DOHH2 (cell line): ENCODE data around the gene KRT24.

Source experiments
- H3F3A ChIP-seq: fragments of 200-600 bp; sonication (generic), shearing (Covaris generic); 2 replicates; pipeline ENCODE4 v1.6.0; 2016; ENCODE audit warnings: antibody characterized with exemption, mild to moderate bottlenecking; ENCODE audit not compliant: control insufficient read depth, insufficient read depth
- H3K27ac ChIP-seq: fragments of 200-600 bp; sonication (generic); 2 replicates; pipeline ENCODE4 v1.5.1; 2014; ENCODE audit warnings: low read depth, mild to moderate bottlenecking, low read length, moderate library complexity
- H3K27me3 ChIP-seq: fragments of 200-600 bp; sonication (generic); 2 replicates; pipeline ENCODE4 v1.6.1; 2014; ENCODE audit warnings: mild to moderate bottlenecking, low read length, mixed read lengths; ENCODE audit not compliant: control insufficient read depth
- H3K36me3 ChIP-seq: fragments of 200-600 bp; sonication (generic); 2 replicates; pipeline ENCODE4 v1.6.1; 2014; ENCODE audit warnings: mild to moderate bottlenecking, low read length, moderate library complexity, mixed read lengths; ENCODE audit not compliant: control insufficient read depth
- H3K4me1 ChIP-seq: fragments of 200-600 bp; sonication (generic); 2 replicates; pipeline ENCODE4 v1.6.1; 2014; ENCODE audit warnings: mild to moderate bottlenecking, low read length, mixed read lengths; ENCODE audit not compliant: control insufficient read depth
- H3K4me2 ChIP-seq: fragments of 200-600 bp; sonication (generic); 2 replicates; pipeline ENCODE4 v1.6.0; 2014; ENCODE audit warnings: mild to moderate bottlenecking, low read length, moderate library complexity
- H3K4me3 ChIP-seq: fragments of 200-600 bp; sonication (generic); 2 replicates; pipeline ENCODE4 v1.5.1; 2014; ENCODE audit warnings: mild to moderate bottlenecking, low read length, mixed read lengths
- H3K79me2 ChIP-seq: fragments of 200-600 bp; sonication (generic); 2 replicates; pipeline ENCODE4 v1.6.1; 2014; ENCODE audit warnings: mild to moderate bottlenecking, low read length, mixed read lengths; ENCODE audit not compliant: control insufficient read depth
- H3K9me2 ChIP-seq: fragments of 200-600 bp; sonication (generic); replicated peaks from 2 replicates; pipeline ENCODE4 v1.6.1; 2014; ENCODE audit warnings: mild to moderate bottlenecking, low read length, mixed read lengths; ENCODE audit not compliant: control insufficient read depth
- H3K9me3 ChIP-seq: fragments of 200-600 bp; sonication (generic); 2 replicates; pipeline ENCODE4 v1.6.1; 2014; ENCODE audit warnings: antibody characterized with exemption, low read length, mixed read lengths; ENCODE audit not compliant: control insufficient read depth, insufficient read depth
- H4K20me1 ChIP-seq: fragments of 200-600 bp; sonication (generic); 2 replicates; pipeline ENCODE4 v1.6.0; 2014; ENCODE audit warnings: low read depth, mild to moderate bottlenecking, antibody characterized with exemption, low read length, moderate library complexity; ENCODE audit not compliant: control insufficient read depth, insufficient read depth
- EZH2phosphoT487 ChIP-seq: fragments of 200-600 bp; sonication (generic); IDR thresholded peaks from 2 replicates; pipeline ENCODE4 v1.6.1; 2017; ENCODE audit warnings: borderline replicate concordance, mild to moderate bottlenecking, antibody characterized with exemption, low read length, moderate library complexity, mixed read lengths
- TF ChIP-seq, protein P1 (sequence below): fragments of 200-600 bp; sonication (generic); IDR thresholded peaks from one replicate; pipeline ENCODE4 v1.5.1; 2014; ENCODE audit warnings: antibody characterized with exemption, mild to moderate bottlenecking, low read depth, low read length; ENCODE audit not compliant: poor library complexity, severe bottlenecking

The KRT24 gene

DNA sequence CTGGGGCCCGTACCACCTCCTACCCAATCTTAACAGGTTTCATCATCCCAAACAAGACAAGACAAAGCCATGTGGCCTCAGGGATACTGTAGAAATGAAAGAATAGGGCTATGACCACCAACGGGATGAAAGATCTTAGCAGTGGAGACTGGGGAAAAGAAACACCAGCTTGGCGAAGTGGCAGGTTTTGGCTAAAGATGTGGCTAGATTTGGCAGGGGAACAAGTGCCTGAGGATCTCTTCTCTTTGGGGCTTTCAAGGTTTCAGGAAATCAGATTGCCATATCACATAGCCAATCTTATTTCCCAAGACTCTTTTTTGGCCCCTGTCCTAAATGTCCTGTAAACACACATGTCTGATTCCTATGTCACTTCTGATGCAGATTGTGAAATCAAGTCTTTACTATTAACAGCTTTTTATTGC, 6.9 kb downstream of the KRT24 start:
- H3K4me2 ChIP-seq = no peak overlapping the region
- no peaks in the 10 kb centered on the region for H3K9me2 ChIP-seq
- H3K4me1 ChIP-seq = no peaks in the 10 kb centered on the region
- H4K20me1 ChIP-seq = no peaks in the 10 kb centered on the region
- no peaks in the 10 kb centered on the region for H3F3A ChIP-seq
- no peak overlapping the region for H3K4me3 ChIP-seq
- H3K79me2 ChIP-seq = no peaks in the 10 kb centered on the region
- no peak overlapping the region for H3K27ac ChIP-seq
- H3K36me3 ChIP-seq = no peaks in the 10 kb centered on the region
- H3K9me3 ChIP-seq = no peaks in the 10 kb centered on the region
- H3K27me3 ChIP-seq = peaks cover 19% of the 10 kb centered on the region
- TF ChIP-seq EZH2phosphoT487 = no peak

DNA sequence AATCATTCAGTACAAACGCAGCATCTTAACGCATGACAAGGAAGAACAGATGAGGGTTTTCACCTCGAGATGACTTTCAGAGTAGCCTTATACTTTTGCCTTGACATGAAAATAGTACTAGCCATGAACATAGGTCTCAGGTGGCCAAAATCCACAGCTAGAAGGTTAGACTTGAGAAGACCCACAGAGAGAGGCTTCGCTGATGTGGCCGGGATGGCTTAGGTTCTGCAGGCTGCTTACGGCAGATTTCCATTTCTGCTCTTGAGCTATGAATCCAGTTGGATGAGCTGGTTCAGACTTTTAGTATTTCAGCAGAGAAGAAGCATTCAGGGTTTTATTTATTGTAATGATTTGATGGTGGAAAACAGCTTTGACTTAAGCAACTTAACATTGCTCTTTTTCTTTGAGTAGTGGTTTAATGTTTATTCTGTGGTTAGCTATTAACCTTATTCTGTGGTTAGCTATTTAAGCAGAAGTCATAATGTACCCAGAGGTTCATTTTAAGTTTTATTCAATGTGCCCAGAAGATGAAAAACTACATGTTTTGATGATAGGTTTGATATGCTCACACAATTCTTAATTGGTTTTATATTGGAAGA, 7.6 kb downstream of the KRT24 start:
- Histone ChIP-seq H3F3A (no peaks in the 10 kb centered on the region), H3K36me3 (no peaks in the 10 kb centered on the region), H3K4me2 (no peak overlapping the region), H3K4me3 (no peak overlapping the region), H3K9me2 (no peaks in the 10 kb centered on the region), H3K79me2 (no peaks in the 10 kb centered on the region), H3K27ac (no peak overlapping the region), H3K27me3 (peaks cover 21% of the 10 kb centered on the region), H3K4me1 (no peaks in the 10 kb centered on the region), H4K20me1 (no peaks in the 10 kb centered on the region), H3K9me3 (no peaks in the 10 kb centered on the region)
- TF ChIP-seq EZH2phosphoT487 = no peak
- TF ChIP-seq, protein P1, sequence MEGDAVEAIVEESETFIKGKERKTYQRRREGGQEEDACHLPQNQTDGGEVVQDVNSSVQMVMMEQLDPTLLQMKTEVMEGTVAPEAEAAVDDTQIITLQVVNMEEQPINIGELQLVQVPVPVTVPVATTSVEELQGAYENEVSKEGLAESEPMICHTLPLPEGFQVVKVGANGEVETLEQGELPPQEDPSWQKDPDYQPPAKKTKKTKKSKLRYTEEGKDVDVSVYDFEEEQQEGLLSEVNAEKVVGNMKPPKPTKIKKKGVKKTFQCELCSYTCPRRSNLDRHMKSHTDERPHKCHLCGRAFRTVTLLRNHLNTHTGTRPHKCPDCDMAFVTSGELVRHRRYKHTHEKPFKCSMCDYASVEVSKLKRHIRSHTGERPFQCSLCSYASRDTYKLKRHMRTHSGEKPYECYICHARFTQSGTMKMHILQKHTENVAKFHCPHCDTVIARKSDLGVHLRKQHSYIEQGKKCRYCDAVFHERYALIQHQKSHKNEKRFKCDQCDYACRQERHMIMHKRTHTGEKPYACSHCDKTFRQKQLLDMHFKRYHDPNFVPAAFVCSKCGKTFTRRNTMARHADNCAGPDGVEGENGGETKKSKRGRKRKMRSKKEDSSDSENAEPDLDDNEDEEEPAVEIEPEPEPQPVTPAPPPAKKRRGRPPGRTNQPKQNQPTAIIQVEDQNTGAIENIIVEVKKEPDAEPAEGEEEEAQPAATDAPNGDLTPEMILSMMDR = no peak

DNA sequence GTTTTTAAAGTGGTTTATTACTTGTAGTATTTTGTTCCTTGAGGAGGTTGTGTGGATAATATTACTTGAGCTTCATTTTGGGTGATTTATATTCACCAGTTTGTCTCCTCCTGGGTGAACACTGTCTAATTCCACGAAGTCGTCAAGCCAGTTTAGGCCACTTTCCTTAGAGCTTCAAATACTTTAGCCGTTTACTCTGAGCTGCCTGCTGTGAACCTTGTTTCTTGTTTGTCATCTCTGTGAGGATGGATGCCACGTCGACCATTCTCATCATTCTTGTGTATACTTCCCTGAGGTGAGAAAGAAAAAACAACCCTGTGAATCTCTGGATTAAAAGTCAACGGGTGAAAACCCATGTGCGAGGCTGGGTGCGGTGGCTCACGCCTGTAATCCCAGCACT, 9.0 kb downstream of the KRT24 start:
- Histone ChIP-seq H3K27ac (no peak overlapping the region), H3K4me3 (no peak overlapping the region), H3K9me3 (no peaks in the 10 kb centered on the region), H3K27me3 (peaks cover 18% of the 10 kb centered on the region), H3F3A (no peaks in the 10 kb centered on the region), H3K79me2 (no peaks in the 10 kb centered on the region), H3K4me1 (no peaks in the 10 kb centered on the region), H3K4me2 (no peak overlapping the region), H3K9me2 (no peaks in the 10 kb centered on the region), H4K20me1 (no peaks in the 10 kb centered on the region), H3K36me3 (no peaks in the 10 kb centered on the region)
- no peak for TF ChIP-seq EZH2phosphoT487
- TF ChIP-seq, protein P1 = no peak

DNA sequence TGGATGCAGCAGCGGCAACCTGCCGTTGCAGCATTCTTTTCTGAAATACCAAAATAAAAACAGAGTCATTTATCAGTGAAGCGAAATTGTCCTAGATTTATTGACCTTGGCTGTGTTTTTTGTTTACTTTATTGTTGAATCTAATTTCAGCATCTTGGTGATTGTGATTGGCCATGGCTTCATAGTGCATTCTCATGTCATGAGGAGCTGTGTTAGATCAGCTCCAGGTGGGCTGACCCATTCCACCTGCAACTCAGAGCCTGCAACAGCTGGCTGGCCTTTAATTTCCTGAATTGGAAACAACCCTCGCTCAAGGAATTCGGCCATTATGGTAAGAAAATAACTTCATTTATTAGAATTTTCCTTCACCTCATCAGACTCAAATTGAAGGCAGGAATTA, 16.4 kb downstream of the KRT24 start:
- H3K36me3 ChIP-seq = no peaks in the 10 kb centered on the region
- H3F3A ChIP-seq = no peaks in the 10 kb centered on the region
- no peak overlapping the region for H3K4me2 ChIP-seq
- H4K20me1 ChIP-seq = no peaks in the 10 kb centered on the region
- no peaks in the 10 kb centered on the region for H3K9me2 ChIP-seq
- peaks cover 8% of the 10 kb centered on the region; the same call in 1 of the 2 replicates for H3K27me3 ChIP-seq
- no peak for TF ChIP-seq EZH2phosphoT487
- no peaks in the 10 kb centered on the region for H3K79me2 ChIP-seq
- no peak overlapping the region for H3K4me3 ChIP-seq
- H3K4me1 ChIP-seq = no peaks in the 10 kb centered on the region
- no peak overlapping the region for H3K27ac ChIP-seq
- H3K9me3 ChIP-seq = no peaks in the 10 kb centered on the region
